CD8-positive, alpha-beta memory T cell (primary cell): Measurements from ENCODE around the gene UBXN11. TPM values are rescaled to one million over a fixed set of nuclear protein-coding genes. Genes with fewer than 3 reads are reported as not detected.

Experiments
- CTCF ChIA-PET: fragments of 350-600 bp; sonication (Branson Sonifier 250); formaldehyde crosslinking; loops from one replicate; lab custom pipeline; 2021; ENCODE audit warnings: antibody characterized with exemption; lab: Charles Lee
- POLR2A ChIA-PET: fragments of 350-600 bp; sonication (Branson Sonifier 250); formaldehyde crosslinking; loops from one replicate; lab custom pipeline; 2021; ENCODE audit warnings: antibody characterized with exemption; lab: Charles Lee
- DNase-seq, 5 donors: peaks; one replicate each; pipeline versions ENCODE4 v3.0.0 to v3.0.0-alpha.2; 2020 to 2022; ENCODE audit warnings: mixed read lengths in 1 of 5
- H3K27ac ChIP-seq: one replicate; pipeline ENCODE4 v1.7.0; 2013; ENCODE audit warnings: low read depth, mild to moderate bottlenecking, low read length, moderate library complexity
- H3K27me3 ChIP-seq: 2 replicates; pipeline ENCODE4 v1.7.0; 2013; ENCODE audit warnings: low read length, mild to moderate bottlenecking; ENCODE audit not compliant: insufficient read depth, poor library complexity, severe bottlenecking
- H3K36me3 ChIP-seq: 2 replicates; pipeline ENCODE4 v1.7.0; 2013; ENCODE audit warnings: mild to moderate bottlenecking, low read length, moderate library complexity; ENCODE audit not compliant: insufficient read depth
- H3K4me1 ChIP-seq: 2 replicates; pipeline ENCODE4 v1.7.0; 2013; ENCODE audit warnings: mild to moderate bottlenecking, low read length, moderate library complexity; ENCODE audit not compliant: insufficient read depth
- H3K4me3 ChIP-seq: 2 replicates; pipeline ENCODE4 v1.7.0; 2013; ENCODE audit warnings: mild to moderate bottlenecking, low read length
- H3K9me3 ChIP-seq: 2 replicates; pipeline ENCODE4 v1.7.0; 2013; ENCODE audit warnings: mild to moderate bottlenecking, low read length
- H3K27ac Mint-ChIP-seq, 8 donors: one replicate each; pipeline ENCODE4 v1.8.0; 2020 to 2021; ENCODE audit warnings: mixed read lengths in 8 of 8, mild to moderate bottlenecking in 6 of 8, inconsistent platforms in 3 of 8, moderate library complexity in 3 of 8
- H3K27me3 Mint-ChIP-seq, 2 donors: one replicate each; pipeline ENCODE4 v1.8.0; 2020 to 2021; ENCODE audit warnings: mixed read lengths in 2 of 2, mild to moderate bottlenecking in 1 of 2, moderate library complexity in 1 of 2
- H3K36me3 Mint-ChIP-seq, 3 donors: one replicate each; pipeline ENCODE4 v1.8.0; 2020 to 2021; ENCODE audit warnings: mixed read lengths in 3 of 3, inconsistent platforms in 1 of 3, mild to moderate bottlenecking in 1 of 3
- H3K4me1 Mint-ChIP-seq, 3 donors: one replicate each; pipeline ENCODE4 v1.8.0; 2020 to 2021; ENCODE audit warnings: mixed read lengths in 3 of 3, inconsistent platforms in 1 of 3, mild to moderate bottlenecking in 1 of 3
- H3K4me3 Mint-ChIP-seq, 7 donors: one replicate each; pipeline ENCODE4 v1.8.0; 2020 to 2021; ENCODE audit warnings: mixed read lengths in 7 of 7, mild to moderate bottlenecking in 6 of 7, moderate library complexity in 4 of 7, inconsistent platforms in 2 of 7
- H3K9me3 Mint-ChIP-seq, 5 donors: one replicate each; pipeline ENCODE4 v1.8.0; 2020 to 2022; ENCODE audit warnings: mixed read lengths in 5 of 5, mild to moderate bottlenecking in 3 of 5, moderate library complexity in 2 of 5, inconsistent platforms in 1 of 5
- polyA plus RNA-seq: library from polyadenylated mRNA; unstranded; fragments of 300-500 nt; fragmentation: Illumina TruSeq; gene quantifications from one replicate; pipeline ENCODE4 v1.2.3, GENCODE V29; 2021
- total RNA-seq, 2 experiments: library from RNA; stranded (reverse); gene quantifications; one replicate each; pipeline ENCODE4 v1.2.3, GENCODE V29; 2021

Gene UBXN11
- total and polyA plus RNA-seq, 3 experiments from 2014 or later, result 14.3 to 35.8 (median 35.2) TPM

GRCh38 chr1:26233903-26234643 lies 72.4 kb downstream of the UBXN11 start, which contains the start of gene CEP85:
CEP85 (plus strand) TSS chr1:26234200; CDS start chr1:26239784, 5,584 bp downstream.
- peaks cover 29 to 38% (median 35%) of the 10 kb centered on the region in 3 donors for H3K4me1 Mint-ChIP-seq
- H3K4me3 Mint-ChIP-seq, result peak within 1 kb of the TSS; percentile 95 to 99 (median 97)
- peak; percentile 97 to 99 (median 98) for DNase-seq
- ChIA-PET POLR2A (interaction anchor here (0.5 to 1.5 kb wide), 11 partner anchors 7 to 1471 kb away, joined by 3 to 6 read pairs (median 3); partner anchors contain the start of genes PDIK1L and ZNF593), CTCF (interaction anchor here (0.7 to 5.9 kb wide), 57 partner anchors 10 to 340 kb away, joined by 3 to 87 read pairs (median 4); partner anchors contain the start of genes C1orf232, CD52, CNKSR1 and DHDDS)
- H3K9me3 ChIP-seq, result no peaks in the 10 kb centered on the region
- no peaks in the 10 kb centered on the region for H3K36me3 ChIP-seq
- H3K27me3 ChIP-seq, result no peaks in the 10 kb centered on the region
- peak within 1 kb of the TSS; percentile 89 for H3K27ac ChIP-seq
- no peaks in the 10 kb centered on the region for H3K9me3 Mint-ChIP-seq
- H3K27me3 Mint-ChIP-seq, result peaks cover 0 to 5% of the 10 kb centered on the region in 2 donors
- peak within 1 kb of the TSS; percentile 91 to 98 (median 96) for H3K27ac Mint-ChIP-seq
- H3K4me1 ChIP-seq, result peaks cover 29% of the 10 kb centered on the region
- peak within 1 kb of the TSS; percentile 96 for H3K4me3 ChIP-seq
- H3K36me3 Mint-ChIP-seq, result peaks cover 0 to 5% (median 0%) of the 10 kb centered on the region in 3 donors

Other genes with a start within 250 kb of the UBXN11 start
- gene TRIM63, start 239.0 kb downstream of the UBXN11 start, total RNA-seq, result not detected
- gene TRIM63, start 239.0 kb downstream of the UBXN11 start, polyA plus RNA-seq, result not detected
- 10 to 100 TPM; 14.5 to 14.6 TPM for gene PDIK1L, start 194.8 kb downstream of the UBXN11 start, total RNA-seq
- 4.2 TPM for gene PDIK1L, start 194.8 kb downstream of the UBXN11 start, polyA plus RNA-seq
- gene FAM110D, start 147.6 kb downstream of the UBXN11 start, total RNA-seq, result not detected
- not detected for gene FAM110D, start 147.6 kb downstream of the UBXN11 start, polyA plus RNA-seq
- gene C1orf232, start 137.7 kb downstream of the UBXN11 start, total RNA-seq, result not detected
- gene C1orf232, start 137.7 kb downstream of the UBXN11 start, polyA plus RNA-seq, result not detected
- 10 to 100 TPM; 86.4 to 87.9 TPM for gene ZNF593, start 136.7 kb downstream of the UBXN11 start, total RNA-seq
- gene ZNF593, start 136.7 kb downstream of the UBXN11 start, polyA plus RNA-seq, result 26.2 TPM
- gene ZNF593OS, start 134.8 kb downstream of the UBXN11 start, total RNA-seq, result not detected
- 0.85 TPM for gene ZNF593OS, start 134.8 kb downstream of the UBXN11 start, polyA plus RNA-seq
- under 1 TPM; 0.37 to 0.86 TPM for gene CNKSR1, start 129.1 kb downstream of the UBXN11 start, total RNA-seq
- gene CNKSR1, start 129.1 kb downstream of the UBXN11 start, polyA plus RNA-seq, result not detected
- gene CATSPER4, start 116.0 kb downstream of the UBXN11 start, total RNA-seq, result not detected
- not detected for gene CATSPER4, start 116.0 kb downstream of the UBXN11 start, polyA plus RNA-seq
- 10 to 100 TPM; 28.8 to 29.7 TPM for gene CEP85, start 72.4 kb downstream of the UBXN11 start, total RNA-seq
- gene CEP85, start 72.4 kb downstream of the UBXN11 start, polyA plus RNA-seq, result 7.7 TPM
- 100 to 1,000 TPM; 447 to 472 TPM for gene SH3BGRL3, start 26.6 kb downstream of the UBXN11 start, total RNA-seq
- 1,786 TPM for gene SH3BGRL3, start 26.6 kb downstream of the UBXN11 start, polyA plus RNA-seq
- gene CD52, start 11.3 kb upstream of the UBXN11 start, total RNA-seq, result 100 to 1,000 TPM; 355 to 388 TPM
- 7,622 TPM for gene CD52, start 11.3 kb upstream of the UBXN11 start, polyA plus RNA-seq
- 1 to 10 TPM in 1 of 2 experiments, under 1 TPM in 1; 0.85 to 1.3 TPM for gene CRYBG2, start 47.5 kb upstream of the UBXN11 start, total RNA-seq
- 1.9 TPM for gene CRYBG2, start 47.5 kb upstream of the UBXN11 start, polyA plus RNA-seq
- gene ZNF683, start 66.1 kb upstream of the UBXN11 start, total RNA-seq, result 1 to 10 TPM; 2.4 to 2.7 TPM
- gene ZNF683, start 66.1 kb upstream of the UBXN11 start, polyA plus RNA-seq, result 205 TPM
- gene LIN28A, start 104.2 kb upstream of the UBXN11 start, total RNA-seq, result not detected
- not detected for gene LIN28A, start 104.2 kb upstream of the UBXN11 start, polyA plus RNA-seq
- gene DHDDS, start 125.7 kb upstream of the UBXN11 start, total RNA-seq, result 10 to 100 TPM; 47.9 to 52.2 TPM
- 21.6 TPM for gene DHDDS, start 125.7 kb upstream of the UBXN11 start, polyA plus RNA-seq
- gene HMGN2, start 165.8 kb upstream of the UBXN11 start, total RNA-seq, result 100 to 1,000 TPM; 877 to 878 TPM
- gene HMGN2, start 165.8 kb upstream of the UBXN11 start, polyA plus RNA-seq, result 599 TPM
- 100 to 1,000 TPM; 187 to 189 TPM for gene RPS6KA1, start 223.1 kb upstream of the UBXN11 start, total RNA-seq
- 193 TPM for gene RPS6KA1, start 223.1 kb upstream of the UBXN11 start, polyA plus RNA-seq